PFSK-1 (cell line): Measurements from ENCODE around the gene CTSE.

Experiments used
- FOXP2 ChIP-seq: optimal IDR thresholded peaks from 2 replicates; pipeline ENCODE3; 2011; ENCODE audit warnings: borderline replicate concordance, control low read depth, inconsistent platforms; ENCODE audit not compliant: insufficient read depth; ENCODE audit errors: extremely low read length, extremely low read depth
- POLR2AphosphoS5 ChIP-seq: IDR thresholded peaks from 2 replicates; pipeline ENCODE4 v1.6.1; 2012; ENCODE audit warnings: low read depth, mild to moderate bottlenecking, control low read depth, low read length, moderate library complexity
- SIN3A ChIP-seq: IDR thresholded peaks from 2 replicates; pipeline ENCODE4 v1.6.1; 2012; ENCODE audit warnings: mild to moderate bottlenecking, low read length, moderate library complexity, borderline replicate concordance; ENCODE audit not compliant: insufficient read depth
- TAF1 ChIP-seq: IDR thresholded peaks from 2 replicates; pipeline ENCODE4 v1.6.1; 2012; ENCODE audit warnings: low read length, control low read depth, borderline replicate concordance; ENCODE audit not compliant: insufficient read depth
- TF ChIP-seq, protein P1 (sequence below), 2 experiments: IDR thresholded peaks; 2 replicates each; pipeline versions ENCODE4 v1.6.1 to v1.8.0; 2011 to 2012; ENCODE audit warnings: low read depth in 2 of 2, low read length in 2 of 2, control low read depth in 1 of 2, inconsistent platforms in 1 of 2, mild to moderate bottlenecking in 1 of 2, moderate library complexity in 1 of 2; ENCODE audit not compliant: insufficient read depth in 1 of 2

The CTSE gene

GRCh38 chr1:206013026-206013795, 10.5 kb downstream of the CTSE start:
- TF ChIP-seq SIN3A (no peak), FOXP2 (no peak), POLR2AphosphoS5 (no peak), TAF1 (no peak)
- TF ChIP-seq, protein P1, sequence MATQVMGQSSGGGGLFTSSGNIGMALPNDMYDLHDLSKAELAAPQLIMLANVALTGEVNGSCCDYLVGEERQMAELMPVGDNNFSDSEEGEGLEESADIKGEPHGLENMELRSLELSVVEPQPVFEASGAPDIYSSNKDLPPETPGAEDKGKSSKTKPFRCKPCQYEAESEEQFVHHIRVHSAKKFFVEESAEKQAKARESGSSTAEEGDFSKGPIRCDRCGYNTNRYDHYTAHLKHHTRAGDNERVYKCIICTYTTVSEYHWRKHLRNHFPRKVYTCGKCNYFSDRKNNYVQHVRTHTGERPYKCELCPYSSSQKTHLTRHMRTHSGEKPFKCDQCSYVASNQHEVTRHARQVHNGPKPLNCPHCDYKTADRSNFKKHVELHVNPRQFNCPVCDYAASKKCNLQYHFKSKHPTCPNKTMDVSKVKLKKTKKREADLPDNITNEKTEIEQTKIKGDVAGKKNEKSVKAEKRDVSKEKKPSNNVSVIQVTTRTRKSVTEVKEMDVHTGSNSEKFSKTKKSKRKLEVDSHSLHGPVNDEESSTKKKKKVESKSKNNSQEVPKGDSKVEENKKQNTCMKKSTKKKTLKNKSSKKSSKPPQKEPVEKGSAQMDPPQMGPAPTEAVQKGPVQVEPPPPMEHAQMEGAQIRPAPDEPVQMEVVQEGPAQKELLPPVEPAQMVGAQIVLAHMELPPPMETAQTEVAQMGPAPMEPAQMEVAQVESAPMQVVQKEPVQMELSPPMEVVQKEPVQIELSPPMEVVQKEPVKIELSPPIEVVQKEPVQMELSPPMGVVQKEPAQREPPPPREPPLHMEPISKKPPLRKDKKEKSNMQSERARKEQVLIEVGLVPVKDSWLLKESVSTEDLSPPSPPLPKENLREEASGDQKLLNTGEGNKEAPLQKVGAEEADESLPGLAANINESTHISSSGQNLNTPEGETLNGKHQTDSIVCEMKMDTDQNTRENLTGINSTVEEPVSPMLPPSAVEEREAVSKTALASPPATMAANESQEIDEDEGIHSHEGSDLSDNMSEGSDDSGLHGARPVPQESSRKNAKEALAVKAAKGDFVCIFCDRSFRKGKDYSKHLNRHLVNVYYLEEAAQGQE (IDR thresholded peaks at IDR 0.05; ENCODE audit: insufficient read depth in 1 of 2, low read depth in 2 of 2, low read length in 2 of 2), result no peak

DNA sequence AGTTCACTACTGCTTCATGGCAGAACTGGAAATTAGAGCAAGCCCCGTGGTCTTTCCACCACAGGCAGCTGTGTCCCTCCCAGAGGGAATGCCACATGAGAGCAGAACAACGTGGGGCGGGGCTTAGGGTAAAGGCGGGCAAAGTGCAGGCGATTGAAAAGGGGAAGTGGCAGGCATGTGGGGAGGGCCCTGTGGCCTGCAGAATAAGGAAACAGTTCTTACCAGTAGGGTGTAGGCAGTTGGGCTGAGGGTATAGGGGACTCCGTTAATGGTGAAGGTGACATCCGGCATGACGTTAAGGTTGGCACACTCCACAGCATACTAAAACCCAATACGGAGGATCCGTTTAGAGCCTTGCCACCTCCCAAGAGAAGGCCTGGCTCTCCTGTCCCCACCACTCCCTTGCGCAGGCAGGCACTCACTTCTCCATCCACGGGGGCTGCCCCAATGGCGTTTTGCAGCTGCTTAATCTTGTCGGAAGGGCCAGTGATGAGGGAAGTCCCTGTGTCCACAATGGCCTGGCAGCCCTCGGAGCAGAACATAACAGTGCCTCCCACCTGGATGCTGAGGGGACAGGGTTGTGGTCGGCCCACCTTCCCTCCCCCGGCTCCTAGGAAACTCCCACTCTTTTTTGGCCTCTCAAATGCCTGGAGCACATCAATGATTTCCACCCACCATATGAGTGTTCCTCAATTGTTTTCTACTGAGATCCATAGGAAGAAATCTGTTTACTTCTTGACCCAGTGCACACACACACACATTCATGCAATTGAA, 11.4 kb downstream of the CTSE start:
- TF ChIP-seq SIN3A, result no peak
- no peak for TF ChIP-seq FOXP2
- TF ChIP-seq, protein P1 (IDR thresholded peaks at IDR 0.05; ENCODE audit: insufficient read depth in 1 of 2, low read depth in 2 of 2, low read length in 2 of 2), result no peak
- no peak for TF ChIP-seq TAF1
- TF ChIP-seq POLR2AphosphoS5, result no peak

- TF ChIP-seq SIN3A (no peak), POLR2AphosphoS5 (no peak), FOXP2 (no peak), TAF1 (no peak)
- TF ChIP-seq, protein P1 (IDR thresholded peaks at IDR 0.05; ENCODE audit: insufficient read depth in 1 of 2, low read depth in 2 of 2, low read length in 2 of 2), result no peak
These were observed 12.6 kb downstream of the CTSE start for GRCh38 chr1:206011057-206011456.

DNA sequence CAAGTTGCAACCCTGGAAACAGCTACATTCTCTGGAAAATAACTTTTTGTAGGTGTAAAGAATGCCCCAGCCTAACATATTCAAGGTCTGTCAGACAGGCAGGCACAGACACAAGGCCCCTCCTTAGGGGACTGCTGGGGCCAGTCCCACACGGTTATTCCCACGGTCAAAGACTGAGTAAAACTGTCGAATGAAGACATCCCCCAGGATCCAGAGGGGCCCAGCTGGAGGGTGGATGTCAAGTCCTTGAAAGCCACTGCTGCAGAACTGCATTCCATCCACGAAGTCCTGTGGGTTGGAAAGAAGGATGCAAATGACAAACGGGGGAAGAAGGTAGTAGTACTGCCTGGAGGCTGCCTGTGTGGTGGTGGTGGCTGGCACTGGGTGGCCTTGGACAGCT, 13.6 kb downstream of the CTSE start:
- no peak for TF ChIP-seq TAF1
- no peak for TF ChIP-seq FOXP2
- TF ChIP-seq SIN3A, result no peak
- TF ChIP-seq, protein P1 (IDR thresholded peaks at IDR 0.05; ENCODE audit: insufficient read depth in 1 of 2, low read depth in 2 of 2, low read length in 2 of 2), result no peak
- TF ChIP-seq POLR2AphosphoS5, result no peak

DNA sequence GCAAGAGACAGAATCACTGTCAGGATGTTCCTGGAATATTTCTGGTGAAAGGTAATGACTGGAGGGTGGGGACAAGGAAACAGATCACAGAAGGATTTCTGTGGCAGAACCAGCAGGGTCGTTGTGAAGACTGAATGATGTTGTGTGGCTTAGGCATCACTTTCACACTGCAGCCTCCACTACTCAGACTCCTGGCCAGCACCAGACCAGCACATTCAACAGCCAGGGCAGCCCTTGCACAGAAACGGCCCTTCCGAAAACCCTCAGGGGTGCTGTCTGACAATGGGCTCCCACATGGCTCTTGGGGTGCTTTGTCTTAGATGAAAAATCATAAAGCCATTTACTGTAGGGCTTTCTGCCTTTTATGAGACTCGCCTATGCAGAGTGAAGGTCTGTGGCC, 16.7 kb downstream of the CTSE start:
- TF ChIP-seq FOXP2 (no peak), TAF1 (no peak)
